Stomach (tissue), 9 donors: Measurements from ENCODE around the gene LY6G6C. TPM values are rescaled to one million over a fixed set of nuclear protein-coding genes. Genes with fewer than 3 reads are reported as not detected.

Experiments
- DNase-seq, 2 donors: peaks; one replicate each; pipeline versions ENCODE4 v3.0.0 to v3.0.0-alpha.2; 2013 to 2019
- H3K27ac ChIP-seq, 5 donors: fragments of 200-600 bp in 4 of 5; sonication (generic) in 4 of 5; one replicate each; pipeline ENCODE4 v1.5.1; 2013 to 2019; ENCODE audit warnings: mild to moderate bottlenecking in 1 of 5, moderate library complexity in 1 of 5
- H3K27me3 ChIP-seq, 3 donors: fragments of 200-600 bp; sonication (generic); one replicate each; pipeline ENCODE4 v1.5.1; 2017 to 2019; ENCODE audit warnings: mixed run types in 1 of 3
- H3K36me3 ChIP-seq, 4 donors: fragments of 200-600 bp; sonication (generic); 1 replicate in 3 of 4; 2 replicates in 1 of 4; pipeline ENCODE4 v1.5.1; 2016 to 2019
- H3K4me1 ChIP-seq, 4 donors: fragments of 200-600 bp; sonication (generic); one replicate each; pipeline ENCODE4 v1.5.1; 2016 to 2019
- H3K4me3 ChIP-seq, 4 donors: fragments of 200-600 bp; sonication (generic) in 3 of 4; one replicate each; pipeline ENCODE4 v1.5.1; 2016 to 2019; ENCODE audit warnings: mild to moderate bottlenecking in 1 of 4
- H3K9me3 ChIP-seq, 4 donors: fragments of 200-600 bp; sonication (generic); one replicate each; pipeline ENCODE4 v1.5.1; 2016 to 2019
- EP300 ChIP-seq: sonication (generic); formaldehyde crosslinking; IDR thresholded peaks from one replicate; pipeline ENCODE4 v1.6.1; 2017; ENCODE audit warnings: antibody characterized with exemption
- POLR2A ChIP-seq, 4 donors: fragments of 450-650 bp; IDR thresholded peaks; one replicate each; pipeline ENCODE4 v1.6.1; 2016; ENCODE audit warnings: antibody characterized with exemption in 4 of 4, control low read depth in 2 of 4, mild to moderate bottlenecking in 1 of 4, moderate library complexity in 1 of 4
- POLR2AphosphoS5 ChIP-seq, 3 donors: sonication (generic); formaldehyde crosslinking; IDR thresholded peaks; one replicate each; pipeline ENCODE4 v1.6.1; 2016; ENCODE audit warnings: antibody characterized with exemption in 3 of 3
- WGBS, 5 donors: extraction: QIAGEN DNeasy Blood & Tissue Kit in 3 of 5; methylation state at CpG; one replicate each; pipeline versions ENCODE4 v1.1.5 to v1.1.7; 2013 to 2018; 5-methylcytosine and 5-hydroxymethylcytosine counted together
- intact Hi-C: fragments of 100-400 bp; cut with DNase I; formaldehyde crosslinking; loops from one replicate; pipeline ENCODE4 v1.15.1; 2023; ENCODE audit warnings: low total_unique reads
- polyA plus RNA-seq, 3 donors: library from polyadenylated mRNA; stranded (reverse); fragments of 200-250 nt; gene quantifications; one replicate each; pipeline ENCODE4 v1.2.3, GENCODE V29; 2013
- total RNA-seq, 5 donors: library from RNA; depleted of rRNA; stranded (reverse); fragments of >200 nt; gene quantifications; one replicate each; pipeline versions ENCODE4 v1.1.0 to v1.2.3, GENCODE V29; 2014 to 2016
- TF ChIP-seq, protein P1 (sequence below), 7 experiments: fragments of 450-650 bp in 4 of 7; fragments of 200-600 bp in 3 of 7; sonication (generic) in 3 of 7; IDR thresholded peaks; one replicate each; pipeline ENCODE4 v1.5.1; 2016 to 2019; ENCODE audit warnings: antibody characterized with exemption in 7 of 7, control low read depth in 2 of 7, mild to moderate bottlenecking in 1 of 7
- donor health status: healthy with polysubstance abuse.
- donor health status: Bipolar disorder and iron deficiency.
- donor health status: healthy.

Gene LY6G6C
- total and polyA plus RNA-seq, 8 donors: 0.90 TPM; not detected in 7

GRCh38 chr6:31761343-31761742 is 39.8 kb upstream of the LY6G6C start:
- no peak for DNase-seq
- Histone ChIP-seq H3K36me3 (peaks cover 0 to 25% (median 7%) of the 10 kb centered on the region in 4 donors), H3K27ac (no peak overlapping the region), H3K4me3 (no peak overlapping the region), H3K4me1 (peaks cover 0 to 7% (median 1%) of the 10 kb centered on the region in 4 donors), H3K9me3 (no peaks in the 10 kb centered on the region), H3K27me3 (peaks cover 0 to 6% (median 0%) of the 10 kb centered on the region in 3 donors)
- 90 to 98% (median 97%) methylated on average over 8 of the region's 8 CpGs for WGBS, 5 donors
- no peak for TF ChIP-seq POLR2A (IDR thresholded peaks at IDR 0.05)
- TF ChIP-seq EP300: no peak
- TF ChIP-seq, protein P1, sequence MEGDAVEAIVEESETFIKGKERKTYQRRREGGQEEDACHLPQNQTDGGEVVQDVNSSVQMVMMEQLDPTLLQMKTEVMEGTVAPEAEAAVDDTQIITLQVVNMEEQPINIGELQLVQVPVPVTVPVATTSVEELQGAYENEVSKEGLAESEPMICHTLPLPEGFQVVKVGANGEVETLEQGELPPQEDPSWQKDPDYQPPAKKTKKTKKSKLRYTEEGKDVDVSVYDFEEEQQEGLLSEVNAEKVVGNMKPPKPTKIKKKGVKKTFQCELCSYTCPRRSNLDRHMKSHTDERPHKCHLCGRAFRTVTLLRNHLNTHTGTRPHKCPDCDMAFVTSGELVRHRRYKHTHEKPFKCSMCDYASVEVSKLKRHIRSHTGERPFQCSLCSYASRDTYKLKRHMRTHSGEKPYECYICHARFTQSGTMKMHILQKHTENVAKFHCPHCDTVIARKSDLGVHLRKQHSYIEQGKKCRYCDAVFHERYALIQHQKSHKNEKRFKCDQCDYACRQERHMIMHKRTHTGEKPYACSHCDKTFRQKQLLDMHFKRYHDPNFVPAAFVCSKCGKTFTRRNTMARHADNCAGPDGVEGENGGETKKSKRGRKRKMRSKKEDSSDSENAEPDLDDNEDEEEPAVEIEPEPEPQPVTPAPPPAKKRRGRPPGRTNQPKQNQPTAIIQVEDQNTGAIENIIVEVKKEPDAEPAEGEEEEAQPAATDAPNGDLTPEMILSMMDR (IDR thresholded peaks at IDR 0.05): no peak
- no peak for TF ChIP-seq POLR2AphosphoS5 (IDR thresholded peaks at IDR 0.05)
- intact Hi-C loops: loop anchor here (10.0 kb wide), 1 partner anchor 77 kb away; the partner anchor contains the start of gene LY6G5C

DNA sequence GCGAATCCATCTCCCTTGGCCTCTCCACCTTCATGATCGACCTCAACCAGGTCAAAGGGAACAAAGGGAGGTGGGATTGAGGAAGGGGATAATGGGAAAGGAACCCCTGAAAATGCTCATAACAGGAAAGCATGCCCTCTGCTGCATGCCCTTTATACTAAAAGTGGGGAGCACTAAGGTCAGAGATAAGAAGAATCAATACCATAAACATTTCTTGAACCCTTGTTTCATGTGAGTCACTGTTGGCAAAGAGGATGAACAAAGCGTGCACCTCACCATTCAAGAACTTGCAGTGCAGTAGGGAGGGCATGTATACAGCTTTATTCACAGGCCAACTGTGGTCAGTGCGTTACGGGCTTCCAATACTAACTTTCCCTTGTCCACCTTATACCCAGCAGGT is 39.2 kb upstream of the LY6G6C start:
- peaks cover 0 to under 1% (median 0%) of the 10 kb centered on the region in 4 donors for H3K4me1 ChIP-seq
- no peak overlapping the region for H3K27ac ChIP-seq
- no peak for DNase-seq
- no peaks in the 10 kb centered on the region for H3K27me3 ChIP-seq
- H3K36me3 ChIP-seq: peaks cover 0 to 25% (median 7%) of the 10 kb centered on the region in 4 donors
- intact Hi-C loops: loop anchor here (10.0 kb wide), 1 partner anchor 76 kb away; the partner anchor contains the start of gene LY6G5C
- H3K9me3 ChIP-seq: no peaks in the 10 kb centered on the region
- WGBS, 5 donors: 78 to 88% (median 85%) methylated on average over 5 of the region's 5 CpGs
- H3K4me3 ChIP-seq: no peak overlapping the region
- no peak for TF ChIP-seq EP300
- TF ChIP-seq, protein P1 (IDR thresholded peaks at IDR 0.05): no peak
- no peak for TF ChIP-seq POLR2A (IDR thresholded peaks at IDR 0.05)
- TF ChIP-seq POLR2AphosphoS5 (IDR thresholded peaks at IDR 0.05): no peak

- peaks cover 0 to 25% (median 7%) of the 10 kb centered on the region in 4 donors for H3K36me3 ChIP-seq
- H3K9me3 ChIP-seq: no peaks in the 10 kb centered on the region
- WGBS, 5 donors: 93 to 100% (median 97%) methylated on average over 2 of the region's 2 CpGs
- H3K4me3 ChIP-seq: no peak overlapping the region
- DNase-seq: no peak
- no peaks in the 10 kb centered on the region for H3K27me3 ChIP-seq
- no peak overlapping the region for H3K27ac ChIP-seq
- intact Hi-C loops: no loop called here
- H3K4me1 ChIP-seq: no peaks in the 10 kb centered on the region
- TF ChIP-seq POLR2A (IDR thresholded peaks at IDR 0.05) (no peak), EP300 (no peak), POLR2AphosphoS5 (IDR thresholded peaks at IDR 0.05) (no peak)
- TF ChIP-seq, protein P1 (IDR thresholded peaks at IDR 0.05): no peak
Observed at GRCh38 chr6:31758281-31758680, 36.7 kb upstream of the LY6G6C start.

DNA sequence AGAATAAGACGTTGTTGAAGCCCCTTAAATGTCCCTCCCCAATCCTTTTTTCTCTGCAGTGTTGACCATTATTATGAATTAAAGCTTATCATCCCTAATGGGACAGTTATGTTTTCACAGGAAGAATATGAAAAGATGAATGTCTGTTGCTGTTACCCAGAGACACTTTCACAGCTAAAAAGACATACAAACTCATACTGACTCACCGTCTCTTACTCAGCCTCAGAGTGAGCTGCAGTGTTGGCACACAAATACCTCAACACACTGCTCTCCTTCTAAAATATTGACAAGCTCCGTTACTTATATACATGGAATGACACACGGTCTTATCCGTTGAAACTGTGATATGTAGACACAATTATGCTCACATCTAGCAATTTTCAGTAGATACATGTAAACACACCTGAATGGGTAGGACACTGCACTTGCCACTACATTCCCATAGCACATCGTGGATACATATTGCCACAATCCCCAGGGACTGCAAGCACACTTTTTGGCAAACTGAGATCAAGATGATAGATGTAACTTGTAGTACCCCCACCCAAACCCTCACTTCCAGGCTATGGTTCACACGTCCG is 31.3 kb upstream of the LY6G6C start:
- no peaks in the 10 kb centered on the region for H3K27me3 ChIP-seq
- no peaks in the 10 kb centered on the region for H3K9me3 ChIP-seq
- intact Hi-C loops: no loop called here
- no peak overlapping the region for H3K4me3 ChIP-seq
- no peak for DNase-seq
- H3K4me1 ChIP-seq: no peaks in the 10 kb centered on the region
- TF ChIP-seq EP300 (no peak), POLR2A (IDR thresholded peaks at IDR 0.05) (no peak), POLR2AphosphoS5 (IDR thresholded peaks at IDR 0.05) (no peak)
- TF ChIP-seq, protein P1 (IDR thresholded peaks at IDR 0.05): no peak
- no peaks in the 10 kb centered on the region for H3K36me3 ChIP-seq
- no peak overlapping the region for H3K27ac ChIP-seq
- 59 to 68% (median 64%) methylated on average over 8 of the region's 8 CpGs for WGBS, 5 donors
